ENCODE data around the gene TPP2. TPM values are rescaled to one million over a fixed set of nuclear protein-coding genes. Genes with fewer than 3 reads are reported as not detected.

TPP2 gene
- total RNA-seq, 1 experiment from 2014 or later = 54.4 TPM

DNA sequence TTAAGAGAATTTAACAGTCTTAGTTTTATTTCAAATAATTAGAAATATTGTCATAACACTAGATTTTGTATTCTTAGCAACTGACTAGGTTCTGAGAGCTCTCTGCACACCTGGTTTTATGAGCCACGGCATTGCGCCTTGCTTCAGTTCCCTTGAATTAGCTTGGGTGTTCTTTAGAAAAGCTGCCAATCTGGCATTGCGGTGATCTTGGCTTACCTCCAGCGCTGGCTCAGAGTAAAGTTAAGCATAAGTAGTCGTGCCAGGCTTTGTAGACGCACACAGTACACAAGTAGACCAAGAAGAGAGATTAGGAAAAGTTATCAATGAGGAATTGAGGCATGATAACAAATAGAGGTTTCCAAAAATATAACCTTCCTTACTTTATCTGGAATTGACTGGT lies 45.7 kb downstream of the TPP2 start:
- Histone ChIP-seq H3K27me3 (replicated peaks; ENCODE audit: insufficient read depth, low read depth, low read length, poor library complexity) (no peaks in the 10 kb centered on the region), H3K9me3 (ENCODE audit: low read depth, low read length, poor library complexity, severe bottlenecking) (no peaks in the 10 kb centered on the region), H3K4me1 (ENCODE audit: insufficient read depth, low read length, poor library complexity, severe bottlenecking) (peaks cover 2% of the 10 kb centered on the region), H3K4me3 (ENCODE audit: low read depth, low read length, poor library complexity, severe bottlenecking) (no peak overlapping the region), H3K27ac (ENCODE audit: low read depth, low read length, poor library complexity, severe bottlenecking) (no peak overlapping the region), H3K36me3 (ENCODE audit: insufficient read depth, low read length, poor library complexity, severe bottlenecking) (peaks cover 47% of the 10 kb centered on the region)
- TF ChIP-seq, protein P1, sequence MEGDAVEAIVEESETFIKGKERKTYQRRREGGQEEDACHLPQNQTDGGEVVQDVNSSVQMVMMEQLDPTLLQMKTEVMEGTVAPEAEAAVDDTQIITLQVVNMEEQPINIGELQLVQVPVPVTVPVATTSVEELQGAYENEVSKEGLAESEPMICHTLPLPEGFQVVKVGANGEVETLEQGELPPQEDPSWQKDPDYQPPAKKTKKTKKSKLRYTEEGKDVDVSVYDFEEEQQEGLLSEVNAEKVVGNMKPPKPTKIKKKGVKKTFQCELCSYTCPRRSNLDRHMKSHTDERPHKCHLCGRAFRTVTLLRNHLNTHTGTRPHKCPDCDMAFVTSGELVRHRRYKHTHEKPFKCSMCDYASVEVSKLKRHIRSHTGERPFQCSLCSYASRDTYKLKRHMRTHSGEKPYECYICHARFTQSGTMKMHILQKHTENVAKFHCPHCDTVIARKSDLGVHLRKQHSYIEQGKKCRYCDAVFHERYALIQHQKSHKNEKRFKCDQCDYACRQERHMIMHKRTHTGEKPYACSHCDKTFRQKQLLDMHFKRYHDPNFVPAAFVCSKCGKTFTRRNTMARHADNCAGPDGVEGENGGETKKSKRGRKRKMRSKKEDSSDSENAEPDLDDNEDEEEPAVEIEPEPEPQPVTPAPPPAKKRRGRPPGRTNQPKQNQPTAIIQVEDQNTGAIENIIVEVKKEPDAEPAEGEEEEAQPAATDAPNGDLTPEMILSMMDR (conservative IDR thresholded peaks at IDR 0.05; ENCODE audit: low read depth, low read length) = no peak
- CTCF ChIA-PET = no interaction called here
- no peak for DNase-seq (ENCODE audit: low spot score)
- POLR2A ChIA-PET (ENCODE audit: low non-redundant PET) = no interaction called here
- intact Hi-C loops (cut with micrococcal nuclease; ENCODE audit: unreplicated experiment) = no loop called here
- no TSS peak for BruUV-seq (replicated peaks)

- no peak for DNase-seq (ENCODE audit: low spot score)
- no peak for TF ChIP-seq EZH2 (IDR thresholded peaks at IDR 0.05; ENCODE audit: borderline replicate concordance, low read depth, low read length, poor library complexity, severe bottlenecking)
- TF ChIP-seq, protein P1 (conservative IDR thresholded peaks at IDR 0.05; ENCODE audit: low read depth, low read length) = no peak
- ChIA-PET CTCF (no interaction called here), POLR2A (ENCODE audit: low non-redundant PET) (no interaction called here)
- Histone ChIP-seq H3K4me1 (ENCODE audit: insufficient read depth, low read length, poor library complexity, severe bottlenecking) (peaks cover 5% of the 10 kb centered on the region), H3K27me3 (replicated peaks; ENCODE audit: insufficient read depth, low read depth, low read length, poor library complexity) (no peaks in the 10 kb centered on the region), H3K36me3 (ENCODE audit: insufficient read depth, low read length, poor library complexity, severe bottlenecking) (peaks cover 40% of the 10 kb centered on the region), H3K9me3 (ENCODE audit: low read depth, low read length, poor library complexity, severe bottlenecking) (no peaks in the 10 kb centered on the region), H3K27ac (ENCODE audit: low read depth, low read length, poor library complexity, severe bottlenecking) (no peak overlapping the region), H3K4me3 (ENCODE audit: low read depth, low read length, poor library complexity, severe bottlenecking) (no peak overlapping the region)
- intact Hi-C loops (cut with micrococcal nuclease; ENCODE audit: unreplicated experiment) = no loop called here
- no TSS peak for BruUV-seq (replicated peaks)
These were observed 46.9 kb downstream of the TPP2 start for GRCh38 chr13:102643656-102644055.

DNA sequence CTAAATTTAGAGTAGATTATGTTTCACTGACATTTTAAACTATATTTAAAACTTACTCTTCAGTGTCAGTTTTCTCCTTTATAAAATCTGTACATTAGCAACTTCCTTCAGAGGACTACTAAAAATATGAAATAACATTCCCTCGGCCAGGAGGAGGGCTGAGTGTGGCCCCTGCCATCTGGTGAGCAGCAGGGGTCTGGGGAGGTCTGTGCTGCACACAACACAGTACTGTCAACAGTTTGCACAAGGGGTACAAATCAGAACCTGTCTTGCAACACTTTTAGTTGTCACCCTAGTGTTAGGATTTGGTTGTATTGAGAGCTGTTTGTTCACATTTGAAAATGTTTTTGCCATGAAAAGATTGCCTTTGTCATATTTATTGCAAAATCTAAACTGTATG lies 48.9 kb downstream of the TPP2 start:
- no peaks in the 10 kb centered on the region for H3K9me3 ChIP-seq (ENCODE audit: low read depth, low read length, poor library complexity, severe bottlenecking)
- peaks cover 8% of the 10 kb centered on the region for H3K4me1 ChIP-seq (ENCODE audit: insufficient read depth, low read length, poor library complexity, severe bottlenecking)
- TF ChIP-seq EZH2 (IDR thresholded peaks at IDR 0.05; ENCODE audit: borderline replicate concordance, low read depth, low read length, poor library complexity, severe bottlenecking) = no peak
- TF ChIP-seq, protein P1 (conservative IDR thresholded peaks at IDR 0.05; ENCODE audit: low read depth, low read length) = no peak
- H3K36me3 ChIP-seq (ENCODE audit: insufficient read depth, low read length, poor library complexity, severe bottlenecking) = peaks cover 48% of the 10 kb centered on the region
- POLR2A ChIA-PET (ENCODE audit: low non-redundant PET) = no interaction called here
- no peak overlapping the region for H3K4me3 ChIP-seq (ENCODE audit: low read depth, low read length, poor library complexity, severe bottlenecking)
- H3K27ac ChIP-seq (ENCODE audit: low read depth, low read length, poor library complexity, severe bottlenecking) = no peak overlapping the region
- CTCF ChIA-PET = no interaction called here
- DNase-seq (ENCODE audit: low spot score) = no peak
- BruUV-seq (replicated peaks) = no TSS peak
- H3K27me3 ChIP-seq (replicated peaks; ENCODE audit: insufficient read depth, low read depth, low read length, poor library complexity) = no peaks in the 10 kb centered on the region
- intact Hi-C loops (cut with micrococcal nuclease; ENCODE audit: unreplicated experiment) = no loop called here

Data from A673 (cell line).